Gastrocnemius medialis (tissue), 4 donors: Measurements from ENCODE around the gene FREM3. TPM values are rescaled to one million over a fixed set of nuclear protein-coding genes. Genes with fewer than 3 reads are reported as not detected.

Experiments used
- ATAC-seq, 2 donors: fragments of 150-250 bp; one replicate each; pipeline ENCODE4 v1.9.1; 2016
- DNase-seq, 2 donors: peaks; one replicate each; pipeline ENCODE4 v3.0.0-alpha.2; 2019
- H3K27ac ChIP-seq, 4 donors: fragments of 200-600 bp; sonication (generic); 1 replicate in 1 of 4; 2 replicates in 3 of 4; pipeline ENCODE4 v1.5.1; 2016 to 2018; ENCODE audit warnings: mild to moderate bottlenecking in 2 of 4, moderate library complexity in 1 of 4
- H3K27me3 ChIP-seq, 3 donors: fragments of 200-600 bp; sonication (generic) in 2 of 3; 1 replicate in 1 of 3; 2 replicates in 2 of 3; pipeline versions ENCODE4 v1.5.1 to v1.6.0; 2016 to 2019; ENCODE audit warnings: mild to moderate bottlenecking in 1 of 3, moderate library complexity in 1 of 3
- H3K36me3 ChIP-seq, 2 donors: fragments of 200-600 bp; sonication (generic) in 1 of 2; one replicate each; pipeline ENCODE4 v1.5.1; 2017 to 2018
- H3K4me1 ChIP-seq, 2 donors: fragments of 200-600 bp; sonication (generic) in 1 of 2; one replicate each; pipeline ENCODE4 v1.5.1; 2016 to 2017; ENCODE audit warnings: mild to moderate bottlenecking in 2 of 2
- H3K4me3 ChIP-seq, 4 donors: fragments of 200-600 bp; sonication (generic) in 3 of 4; 1 replicate in 1 of 4; 2 replicates in 3 of 4; pipeline ENCODE4 v1.5.1; 2016 to 2019; ENCODE audit warnings: mild to moderate bottlenecking in 2 of 4
- H3K9me3 ChIP-seq, 3 donors: fragments of 200-600 bp; sonication (generic) in 2 of 3; 1 replicate in 1 of 3; 2 replicates in 2 of 3; pipeline ENCODE4 v1.5.1; 2016 to 2019
- POLR2A ChIP-seq, 2 donors: fragments of 450-650 bp; IDR thresholded peaks; one replicate each; pipeline ENCODE4 v1.6.1; 2017; ENCODE audit warnings: antibody characterized with exemption in 2 of 2, mild to moderate bottlenecking in 2 of 2, moderate library complexity in 2 of 2
- in situ Hi-C, 4 donors: fragments of 200-750 bp; cut with MboI; loops; one replicate each; pipeline versions ENCODE4 v1.15.0 to v1.8.0; 2017; ENCODE audit warnings: low sequenced_read_pairs in 4 of 4
- intact Hi-C: fragments of 100-400 bp; cut with DNase I; formaldehyde crosslinking; loops from one replicate; pipeline ENCODE4 v1.15.1; 2023; ENCODE audit warnings: low total_unique reads
- total RNA-seq, 4 donors: library from RNA; depleted of rRNA; stranded (reverse); fragments of >200 nt; gene quantifications; one replicate each; pipeline versions ENCODE4 v1.1.0 to v1.2.3, GENCODE V29; 2016
- TF ChIP-seq, protein P1 (sequence below), 5 experiments: fragments of 450-650 bp in 3 of 5; fragments of 200-600 bp in 2 of 5; sonication (generic) in 2 of 5; IDR thresholded peaks in 4 of 5; conservative IDR thresholded peaks in 1 of 5; 1 replicate in 4 of 5; 2 replicates in 1 of 5; pipeline ENCODE4 v1.5.1; 2016 to 2019; ENCODE audit warnings: antibody characterized with exemption in 5 of 5, mild to moderate bottlenecking in 3 of 5, moderate library complexity in 3 of 5

Gene FREM3
- total RNA-seq, 4 donors from 2014 or later: not detected

DNA sequence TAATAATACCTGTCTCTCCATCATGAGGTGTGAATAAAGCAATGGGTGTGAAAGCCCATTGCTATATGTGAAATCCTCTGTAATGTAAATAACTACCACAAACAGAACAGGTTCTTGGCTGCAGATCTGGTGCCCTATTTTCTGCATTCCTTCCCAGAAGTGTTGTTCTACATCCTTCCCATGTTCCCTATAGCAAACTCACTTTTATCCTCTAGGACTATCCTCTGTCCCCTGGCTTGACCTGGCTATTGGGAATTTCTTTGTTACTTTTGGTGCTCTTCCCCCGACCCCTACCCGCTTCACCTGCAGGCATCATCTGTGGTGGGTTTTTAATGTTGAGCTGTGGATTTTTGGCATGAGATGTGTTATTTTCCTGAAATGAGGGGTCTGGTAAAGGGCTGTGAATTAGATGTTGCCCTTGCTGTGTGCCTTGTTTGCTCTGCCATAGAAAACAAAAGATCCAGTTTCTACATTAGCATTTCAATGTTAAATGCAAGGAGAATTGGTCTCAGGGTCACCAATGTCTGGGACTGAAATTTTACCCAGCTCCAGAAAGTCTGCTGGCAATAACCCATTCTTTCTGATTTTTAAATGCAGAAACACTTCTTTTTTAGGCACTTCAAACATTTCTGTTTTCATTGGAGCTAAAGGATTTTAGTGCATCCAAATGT, 13.6 kb upstream of the FREM3 start:
- H3K4me1 ChIP-seq: no peaks in the 10 kb centered on the region

DNA sequence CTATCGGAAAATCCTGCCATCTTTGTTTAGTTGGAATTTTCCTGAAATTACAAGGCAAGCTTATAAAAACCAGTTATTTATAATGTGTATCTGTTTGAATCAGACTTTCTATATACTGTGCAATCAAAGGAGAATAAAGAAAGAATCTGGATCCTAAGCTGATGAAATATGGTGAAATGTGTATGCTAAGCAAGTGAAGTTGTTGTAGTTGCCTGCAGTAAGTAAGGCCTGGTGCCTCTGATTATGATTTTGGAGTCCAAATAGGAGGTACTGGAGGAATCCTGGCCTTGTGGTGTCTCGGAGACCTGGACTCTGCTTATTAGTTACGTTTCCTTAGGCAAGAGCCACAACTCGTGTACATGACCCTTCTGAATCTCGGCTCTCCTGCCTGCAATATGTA, 13.1 kb upstream of the FREM3 start:
- H3K4me1 ChIP-seq: no peaks in the 10 kb centered on the region
- no peaks in the 10 kb centered on the region for H3K9me3 ChIP-seq
- TF ChIP-seq, protein P1, sequence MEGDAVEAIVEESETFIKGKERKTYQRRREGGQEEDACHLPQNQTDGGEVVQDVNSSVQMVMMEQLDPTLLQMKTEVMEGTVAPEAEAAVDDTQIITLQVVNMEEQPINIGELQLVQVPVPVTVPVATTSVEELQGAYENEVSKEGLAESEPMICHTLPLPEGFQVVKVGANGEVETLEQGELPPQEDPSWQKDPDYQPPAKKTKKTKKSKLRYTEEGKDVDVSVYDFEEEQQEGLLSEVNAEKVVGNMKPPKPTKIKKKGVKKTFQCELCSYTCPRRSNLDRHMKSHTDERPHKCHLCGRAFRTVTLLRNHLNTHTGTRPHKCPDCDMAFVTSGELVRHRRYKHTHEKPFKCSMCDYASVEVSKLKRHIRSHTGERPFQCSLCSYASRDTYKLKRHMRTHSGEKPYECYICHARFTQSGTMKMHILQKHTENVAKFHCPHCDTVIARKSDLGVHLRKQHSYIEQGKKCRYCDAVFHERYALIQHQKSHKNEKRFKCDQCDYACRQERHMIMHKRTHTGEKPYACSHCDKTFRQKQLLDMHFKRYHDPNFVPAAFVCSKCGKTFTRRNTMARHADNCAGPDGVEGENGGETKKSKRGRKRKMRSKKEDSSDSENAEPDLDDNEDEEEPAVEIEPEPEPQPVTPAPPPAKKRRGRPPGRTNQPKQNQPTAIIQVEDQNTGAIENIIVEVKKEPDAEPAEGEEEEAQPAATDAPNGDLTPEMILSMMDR (IDR thresholded peaks at IDR 0.05 in 4 of 5, conservative IDR thresholded peaks at IDR 0.05 in 1 of 5): no peak
- TF ChIP-seq POLR2A (IDR thresholded peaks at IDR 0.05): no peak
- ATAC-seq (no peak), DNase-seq (no peak)
- H3K27ac ChIP-seq: no peak overlapping the region
- H3K36me3 ChIP-seq: no peaks in the 10 kb centered on the region
- H3K27me3 ChIP-seq: no peaks in the 10 kb centered on the region
- intact Hi-C loops: no loop called here
- no peak overlapping the region for H3K4me3 ChIP-seq
- in situ Hi-C loops: no loop called here

More for the DNA sequence above, 13.6 kb upstream of the FREM3 start:
- Histone ChIP-seq H3K9me3 (no peaks in the 10 kb centered on the region), H3K27me3 (no peaks in the 10 kb centered on the region), H3K36me3 (no peaks in the 10 kb centered on the region), H3K4me3 (no peak overlapping the region), H3K27ac (no peak overlapping the region)
- ATAC-seq (no peak), DNase-seq (no peak)
- no peak for TF ChIP-seq POLR2A (IDR thresholded peaks at IDR 0.05)
- TF ChIP-seq, protein P1 (IDR thresholded peaks at IDR 0.05 in 4 of 5, conservative IDR thresholded peaks at IDR 0.05 in 1 of 5): no peak
- in situ Hi-C loops: no loop called here
- intact Hi-C loops: no loop called here

DNA sequence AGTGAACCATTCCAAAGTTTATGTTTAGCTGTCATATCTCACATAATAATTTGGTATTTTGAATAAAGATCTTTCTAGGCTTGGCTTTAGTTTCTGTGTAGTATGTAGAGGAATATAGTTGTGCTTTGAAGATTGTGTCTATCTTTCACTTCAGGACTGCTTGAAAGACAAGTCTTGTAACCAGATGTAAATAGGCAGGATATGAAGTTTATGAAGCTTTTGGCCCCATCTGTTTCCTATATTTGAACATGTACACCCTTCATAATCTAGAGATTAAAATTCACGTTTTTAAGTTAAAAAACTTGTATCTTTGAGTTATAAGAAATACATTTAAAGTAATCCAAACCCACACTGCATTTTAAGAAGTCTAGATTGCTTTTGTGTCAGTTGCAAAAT, 11.7 kb upstream of the FREM3 start:
- Histone ChIP-seq H3K27ac (no peak overlapping the region), H3K27me3 (no peaks in the 10 kb centered on the region), H3K36me3 (no peaks in the 10 kb centered on the region), H3K4me1 (no peaks in the 10 kb centered on the region), H3K9me3 (no peaks in the 10 kb centered on the region), H3K4me3 (no peak overlapping the region)
- in situ Hi-C loops (no loop called here), intact Hi-C loops (no loop called here)
- DNase-seq (no peak), ATAC-seq (no peak)
- no peak for TF ChIP-seq POLR2A (IDR thresholded peaks at IDR 0.05)
- TF ChIP-seq, protein P1 (IDR thresholded peaks at IDR 0.05 in 4 of 5, conservative IDR thresholded peaks at IDR 0.05 in 1 of 5): no peak

DNA sequence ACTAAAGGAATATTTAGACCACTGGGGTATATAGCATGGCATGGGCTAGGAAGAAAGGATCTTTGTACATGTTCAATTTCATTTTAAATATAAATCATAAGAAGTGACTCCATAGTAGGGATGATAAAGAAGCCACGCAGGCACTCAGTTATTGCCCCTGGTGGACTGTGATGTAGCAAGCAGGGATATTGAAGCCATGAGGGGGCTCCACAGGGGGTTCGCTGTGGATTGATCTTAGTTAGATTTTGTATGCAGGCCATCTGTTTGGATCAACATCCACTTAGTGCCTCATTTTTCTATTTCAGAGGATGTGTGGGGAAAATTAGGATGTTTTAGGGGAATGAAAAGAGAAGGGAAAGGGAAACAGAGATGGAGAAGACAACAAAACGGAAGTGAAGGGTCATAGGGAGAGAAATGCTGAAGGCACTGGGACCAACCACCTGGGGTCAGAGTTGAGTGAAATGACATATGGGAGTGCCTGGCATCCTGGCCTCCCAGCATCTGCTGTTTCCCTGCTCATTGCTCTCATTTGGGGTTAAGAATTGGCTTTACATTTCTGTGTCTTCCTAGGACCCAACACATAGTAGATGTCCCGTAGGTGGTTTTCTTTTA, 11.2 kb upstream of the FREM3 start:
- Histone ChIP-seq H3K9me3 (no peaks in the 10 kb centered on the region), H3K27ac (no peak overlapping the region), H3K4me3 (no peak overlapping the region), H3K36me3 (no peaks in the 10 kb centered on the region), H3K27me3 (no peaks in the 10 kb centered on the region), H3K4me1 (no peaks in the 10 kb centered on the region)
- in situ Hi-C loops: no loop called here
- intact Hi-C loops: no loop called here
- no peak for TF ChIP-seq POLR2A (IDR thresholded peaks at IDR 0.05)
- TF ChIP-seq, protein P1 (IDR thresholded peaks at IDR 0.05 in 4 of 5, conservative IDR thresholded peaks at IDR 0.05 in 1 of 5): no peak
- ATAC-seq: no peak
- DNase-seq: no peak
